Right ventricle myocardium superior (tissue), 1 donor: Measurements from ENCODE around the gene PDLIM5. TPM values are rescaled to one million over a fixed set of nuclear protein-coding genes. Genes with fewer than 3 reads are reported as not detected.
A peak's percentile ranks its signal among the peaks of the same experiment; 100 is the strongest.
"Not testable (repeated sequence)": the region's sequence is repeated elsewhere in the genome, so short reads cannot be mapped to it uniquely, and the experiment has no call there.

Source experiments
- ATAC-seq: fragments of 200-7000 bp; cut with Tn5 transposase; one replicate; pipeline ENCODE4 v1.9.1; 2020; ENCODE audit warnings: mild to moderate bottlenecking; ENCODE audit not compliant: poor library complexity
- DNase-seq: peaks from one replicate; pipeline ENCODE4 v3.0.0-alpha.2; 2020
- intact Hi-C: fragments of 100-400 bp; cut with DNase I; formaldehyde crosslinking; loops from one replicate; pipeline ENCODE4 v1.11.2; 2022
- total RNA-seq: library from RNA; stranded (reverse); fragmentation: NEBNext Ultra II Directional; extraction: Animal tissue kit (Norgen Biotek cat#: 25700); gene quantifications from one replicate; pipeline ENCODE4 v1.2.1, GENCODE V29; 2021
- donor health status: DM: no; HTN: yes; CAD: no; lungs with severe emphysema.

PDLIM5 gene
- total RNA-seq, 1 donor from 2014 or later = 979 TPM

- ATAC-seq (peak; percentile 28), DNase-seq (no peak)
- intact Hi-C loops = loop anchor here (5.0 kb wide), 1 partner anchor 189 kb away; no protein-coding TSS in a partner anchor
These were observed 144.2 kb downstream of the PDLIM5 start for GRCh38 chr4:94595880-94596483.

GRCh38 chr4:94598758-94599157 is 147.0 kb downstream of the PDLIM5 start:
- no peak for ATAC-seq
- intact Hi-C loops = loop anchor here (5.0 kb wide), 1 partner anchor 191 kb away; no protein-coding TSS in a partner anchor
- no peak for DNase-seq

GRCh38 chr4:94603170-94603747 is 151.5 kb downstream of the PDLIM5 start:
- DNase-seq (no peak), ATAC-seq (peak; percentile 28)
- intact Hi-C loops = no loop called here

GRCh38 chr4:94605241-94605805 is 153.6 kb downstream of the PDLIM5 start:
- intact Hi-C loops = no loop called here
- DNase-seq = no peak
- ATAC-seq = no peak

GRCh38 chr4:94610145-94610544 is 158.4 kb downstream of the PDLIM5 start:
- ATAC-seq = no peak
- intact Hi-C loops = no loop called here
- no peak for DNase-seq

DNA sequence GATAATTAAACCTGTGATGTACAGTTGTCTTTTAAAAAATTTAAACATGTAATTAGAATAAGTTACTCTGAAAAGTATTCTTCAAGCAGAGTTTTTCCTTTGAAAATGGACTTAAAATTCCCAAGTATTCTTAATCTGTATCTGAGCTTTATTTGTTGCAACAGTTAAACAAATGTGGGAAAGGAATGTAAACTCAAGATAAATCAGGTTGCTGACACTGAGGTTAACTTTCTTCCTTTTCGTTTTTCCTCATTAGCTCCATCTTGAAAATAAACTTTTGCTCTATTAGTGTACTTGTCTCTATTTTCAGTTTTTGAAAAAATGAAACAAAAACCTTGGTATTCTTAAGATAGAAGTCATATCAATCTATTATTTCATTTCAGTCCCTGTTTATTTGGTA is 161.5 kb downstream of the PDLIM5 start:
- ATAC-seq (no peak), DNase-seq (no peak)
- intact Hi-C loops = no loop called here

DNA sequence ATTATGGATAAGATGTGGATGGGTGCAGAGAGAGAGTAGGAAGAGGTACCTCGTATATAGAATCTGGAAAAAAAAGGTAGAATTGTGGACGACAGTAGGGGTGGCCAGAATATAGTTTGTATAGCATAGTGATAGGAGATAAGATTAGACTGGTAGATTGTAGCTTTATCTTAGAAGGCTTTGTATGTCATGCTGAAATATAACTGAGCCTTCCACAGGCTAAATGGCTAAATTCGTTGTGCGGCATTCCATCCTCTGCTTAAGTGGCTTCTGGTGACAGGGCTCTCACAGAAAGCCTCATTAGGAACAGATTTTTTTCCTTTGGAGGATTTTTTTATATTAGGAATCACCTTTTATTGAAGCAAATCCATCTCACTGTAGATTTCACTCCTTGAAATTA is 163.7 kb downstream of the PDLIM5 start:
- DNase-seq (no peak), ATAC-seq (no peak)
- intact Hi-C loops = no loop called here

DNA sequence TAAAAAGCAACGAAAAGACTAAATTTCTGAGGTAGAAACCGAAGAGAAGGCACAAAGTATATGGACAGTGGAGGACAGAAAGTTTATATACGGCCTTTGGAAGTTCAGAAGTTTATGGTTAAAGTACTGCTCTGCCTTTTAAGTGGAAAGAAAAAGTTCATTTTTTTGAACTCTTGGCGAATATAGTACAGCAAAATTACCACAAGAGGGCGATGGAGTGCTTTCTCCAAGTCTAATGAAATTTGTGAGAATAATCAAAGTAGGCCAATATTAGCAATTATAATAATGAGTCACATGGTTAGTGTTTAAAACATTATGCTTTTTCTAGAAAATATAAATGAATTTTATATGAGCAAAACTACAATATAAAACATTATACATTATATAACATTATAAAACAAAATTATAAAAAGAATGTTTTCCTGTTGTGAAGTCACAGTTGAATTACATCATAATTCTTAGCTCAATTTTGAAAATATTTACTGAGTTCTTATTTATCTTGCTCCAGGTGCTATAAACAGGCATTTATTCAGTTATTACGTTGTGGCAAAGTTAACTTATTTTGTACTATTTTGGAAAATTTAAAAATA is 169.8 kb downstream of the PDLIM5 start:
- no peak for DNase-seq
- intact Hi-C loops = no loop called here
- peak; percentile 38 for ATAC-seq

GRCh38 chr4:94623126-94623911 is 171.6 kb downstream of the PDLIM5 start:
- intact Hi-C loops = no loop called here
- no peak for DNase-seq
- no peak for ATAC-seq

DNA sequence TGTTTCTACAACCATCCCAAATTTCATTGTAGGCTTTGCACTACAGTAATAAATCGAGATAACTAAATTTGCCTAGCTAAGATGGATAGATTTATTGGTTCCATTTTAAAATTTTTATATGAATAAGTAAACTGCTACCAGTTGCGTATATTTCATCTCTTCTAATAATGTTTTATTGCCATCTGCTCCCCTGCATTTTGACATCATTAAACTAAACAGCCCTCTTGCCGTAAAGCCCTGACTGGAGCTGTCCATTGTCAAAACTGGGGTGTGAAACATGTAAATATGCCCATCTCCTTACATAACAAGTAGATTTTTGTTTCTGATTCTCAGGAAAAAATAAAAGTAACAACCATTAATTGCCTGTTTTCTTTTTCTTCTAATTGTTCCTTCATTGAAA is 175.2 kb downstream of the PDLIM5 start:
- ATAC-seq (no peak), DNase-seq (no peak)
- intact Hi-C loops = no loop called here

GRCh38 chr4:94629058-94629457 is 177.3 kb downstream of the PDLIM5 start:
- intact Hi-C loops, DNase-seq, ATAC-seq: not testable (repeated sequence)

- intact Hi-C loops = no loop called here
- ATAC-seq (no peak), DNase-seq (no peak)
These were observed 178.1 kb downstream of the PDLIM5 start for GRCh38 chr4:94629837-94630236.

- intact Hi-C loops = no loop called here
- DNase-seq (no peak), ATAC-seq (no peak)
These were observed 182.5 kb downstream of the PDLIM5 start for GRCh38 chr4:94634271-94634670.

GRCh38 chr4:94635177-94635576 is 183.4 kb downstream of the PDLIM5 start:
- intact Hi-C loops = no loop called here
- ATAC-seq = no peak
- DNase-seq = no peak

GRCh38 chr4:94636004-94636403 is 184.3 kb downstream of the PDLIM5 start:
- DNase-seq (no peak), ATAC-seq (no peak)
- intact Hi-C loops = no loop called here

- intact Hi-C loops = no loop called here
- no peak for DNase-seq
- ATAC-seq = peak; percentile 32
These were observed 187.6 kb downstream of the PDLIM5 start for GRCh38 chr4:94639298-94639697.

- DNase-seq = no peak
- intact Hi-C loops = no loop called here
- ATAC-seq = peak; percentile 70
These were observed 188.4 kb downstream of the PDLIM5 start for GRCh38 chr4:94640151-94640550.

- intact Hi-C loops = no loop called here
- ATAC-seq (no peak), DNase-seq (no peak)
These were observed 190.2 kb downstream of the PDLIM5 start for GRCh38 chr4:94641702-94642560.

DNA sequence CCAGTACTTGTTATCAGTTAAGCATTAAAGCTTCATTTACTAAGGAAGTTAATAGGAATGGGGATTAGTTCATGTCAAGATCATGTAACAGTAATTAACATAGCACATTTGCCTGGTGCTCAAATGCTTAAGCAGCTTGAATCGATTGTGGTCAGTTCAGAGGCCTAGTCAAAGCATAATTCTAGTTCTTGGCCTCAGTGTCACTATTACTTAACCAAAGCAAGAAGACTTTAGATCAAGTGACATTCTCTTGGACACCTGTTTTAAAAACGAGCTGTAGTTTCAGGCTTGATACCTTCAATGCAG is 190.8 kb downstream of the PDLIM5 start:
- DNase-seq (no peak), ATAC-seq (no peak)

More for the DNA sequence above, 190.8 kb downstream of the PDLIM5 start:
- intact Hi-C loops = no loop called here
